ENCODE data around the gene MLF2.
"Not testable (repeated sequence)": the region's sequence is repeated elsewhere in the genome, so short reads cannot be mapped to it uniquely, and the experiment has no call there.

Gene MLF2

GRCh38 chr12:6734506-6735387 is 18.2 kb downstream of the MLF2 start:
- DNase-seq (ENCODE audit: low read depth in 2 of 2), result no peak

- no peak for DNase-seq (ENCODE audit: low read depth in 2 of 2)
Observed at GRCh38 chr12:6730169-6730568, 22.8 kb downstream of the MLF2 start.

GRCh38 chr12:6729186-6729585 is 23.8 kb downstream of the MLF2 start:
- no peak for DNase-seq (ENCODE audit: low read depth in 2 of 2)

- no peak for DNase-seq (ENCODE audit: low read depth in 2 of 2)
Observed at GRCh38 chr12:6725350-6725749, 27.6 kb downstream of the MLF2 start.

- no peak for DNase-seq (ENCODE audit: low read depth in 2 of 2)
Observed at GRCh38 chr12:6724409-6724797, 28.5 kb downstream of the MLF2 start.

GRCh38 chr12:6723607-6724408 is 29.1 kb downstream of the MLF2 start, which contains the start of gene COPS7A:
COPS7A (plus strand) TSS chr12:6724046; CDS start chr12:6724657, 611 bp downstream.
- DNase-seq (ENCODE audit: low read depth in 2 of 2), result peak; percentile 77 to 88

- no peak for DNase-seq (ENCODE audit: low read depth in 2 of 2)
Observed at GRCh38 chr12:6722863-6723262, 30.1 kb downstream of the MLF2 start.

- no peak for DNase-seq (ENCODE audit: low read depth in 2 of 2)
Observed at GRCh38 chr12:6716874-6717437, 36.0 kb downstream of the MLF2 start.

GRCh38 chr12:6716031-6716873 is 36.7 kb downstream of the MLF2 start:
- DNase-seq (ENCODE audit: low read depth in 2 of 2), result not testable (repeated sequence)

GRCh38 chr12:6708960-6709394 is 44.0 kb downstream of the MLF2 start:
- DNase-seq (ENCODE audit: low read depth in 2 of 2), result no peak

- DNase-seq (ENCODE audit: low read depth in 2 of 2), result not testable (repeated sequence)
Observed at GRCh38 chr12:6708351-6708750, 44.6 kb downstream of the MLF2 start.

GRCh38 chr12:6703631-6704030 is 49.3 kb downstream of the MLF2 start:
- no peak for DNase-seq (ENCODE audit: low read depth in 2 of 2)

- no peak for DNase-seq (ENCODE audit: low read depth in 2 of 2)
Observed at GRCh38 chr12:6701078-6701768, 51.7 kb downstream of the MLF2 start.

- no peak for DNase-seq (ENCODE audit: low read depth in 2 of 2)
Observed at GRCh38 chr12:6700646-6701051, 52.3 kb downstream of the MLF2 start, which contains the start of gene PIANP. PIANP (minus strand) TSS chr12:6700815; CDS start chr12:6698061, 2,754 bp downstream.

- no peak for DNase-seq (ENCODE audit: low read depth in 2 of 2)
Observed at GRCh38 chr12:6699989-6700645, 52.8 kb downstream of the MLF2 start.

GRCh38 chr12:6699259-6699988 is 53.5 kb downstream of the MLF2 start:
- no peak for DNase-seq (ENCODE audit: low read depth in 2 of 2)

- no peak for DNase-seq (ENCODE audit: low read depth in 2 of 2)
Observed at GRCh38 chr12:6698352-6699046, 54.4 kb downstream of the MLF2 start.
